Keratinocyte (primary cell): ENCODE results near the gene EFHB.

Experiments
- EZH2 ChIP-seq: IDR thresholded peaks from one replicate; pipeline ENCODE4 v1.6.1; 2012; ENCODE audit warnings: inconsistent platforms, mild to moderate bottlenecking, low read length, moderate library complexity
- TF ChIP-seq, protein P1 (sequence below), 3 experiments: IDR thresholded peaks in 1 of 3; conservative IDR thresholded peaks in 1 of 3; optimal IDR thresholded peaks in 1 of 3; 2 replicates in 2 of 3; 3 replicates in 1 of 3; pipeline versions ENCODE3 to v1.5.1; 2011; ENCODE audit warnings: low read length in 3 of 3, mild to moderate bottlenecking in 3 of 3, moderate library complexity in 2 of 3, control low read depth in 1 of 3, inconsistent platforms in 1 of 3; ENCODE audit not compliant: insufficient read depth in 2 of 3; ENCODE audit errors: extremely low read depth in 1 of 3

GRCh38 chr3:19950316-19950715, 16.3 kb upstream of the EFHB start:
- TF ChIP-seq, protein P1, sequence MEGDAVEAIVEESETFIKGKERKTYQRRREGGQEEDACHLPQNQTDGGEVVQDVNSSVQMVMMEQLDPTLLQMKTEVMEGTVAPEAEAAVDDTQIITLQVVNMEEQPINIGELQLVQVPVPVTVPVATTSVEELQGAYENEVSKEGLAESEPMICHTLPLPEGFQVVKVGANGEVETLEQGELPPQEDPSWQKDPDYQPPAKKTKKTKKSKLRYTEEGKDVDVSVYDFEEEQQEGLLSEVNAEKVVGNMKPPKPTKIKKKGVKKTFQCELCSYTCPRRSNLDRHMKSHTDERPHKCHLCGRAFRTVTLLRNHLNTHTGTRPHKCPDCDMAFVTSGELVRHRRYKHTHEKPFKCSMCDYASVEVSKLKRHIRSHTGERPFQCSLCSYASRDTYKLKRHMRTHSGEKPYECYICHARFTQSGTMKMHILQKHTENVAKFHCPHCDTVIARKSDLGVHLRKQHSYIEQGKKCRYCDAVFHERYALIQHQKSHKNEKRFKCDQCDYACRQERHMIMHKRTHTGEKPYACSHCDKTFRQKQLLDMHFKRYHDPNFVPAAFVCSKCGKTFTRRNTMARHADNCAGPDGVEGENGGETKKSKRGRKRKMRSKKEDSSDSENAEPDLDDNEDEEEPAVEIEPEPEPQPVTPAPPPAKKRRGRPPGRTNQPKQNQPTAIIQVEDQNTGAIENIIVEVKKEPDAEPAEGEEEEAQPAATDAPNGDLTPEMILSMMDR (optimal IDR thresholded peaks at IDR 0.05 in 1 of 3, IDR thresholded peaks at IDR 0.05 in 1 of 3, conservative IDR thresholded peaks at IDR 0.05 in 1 of 3; ENCODE audit: extremely low read depth in 1 of 3, insufficient read depth in 2 of 3, low read length in 3 of 3) = no peak
- TF ChIP-seq EZH2 = no peak
